H1 (cell line): ENCODE results near the gene PLCH2. TPM values are rescaled to one million over a fixed set of nuclear protein-coding genes. Genes with fewer than 3 reads are reported as not detected.

Source experiments
- CTCF ChIA-PET: fragments of 300-600 bp; sonication (Branson Sonifier 250); formaldehyde crosslinking; loops from one replicate; lab custom pipeline; 2021; ENCODE audit not compliant: partially characterized antibody; lab: Charles Lee
- POLR2A ChIA-PET: fragments of 300-600 bp; sonication (Branson Sonifier 250); formaldehyde crosslinking; loops from one replicate; lab custom pipeline; 2021; ENCODE audit warnings: inconsistent platforms; ENCODE audit not compliant: partially characterized antibody; lab: Charles Lee
- DNase-seq, 2 experiments: peaks; one replicate each; pipeline versions ENCODE4 v3.0.0 to v3.0.0-alpha.2; 2010 to 2022; ENCODE audit warnings: low spot score in 2 of 2, low read depth in 1 of 2, mixed read lengths in 1 of 2
- FAIRE-seq: peaks from 2 replicates; lab custom pipeline; 2011; peaks lifted over from hg19 to GRCh38; lab: Jason Lieb, UNC
- H2AFZ ChIP-seq: 2 replicates; pipeline ENCODE4 v1.8.1; 2012; ENCODE audit warnings: low read length, inconsistent platforms
- H2AK5ac ChIP-seq: 2 replicates; pipeline ENCODE4 v1.6.1; 2013; ENCODE audit warnings: low read depth, low read length
- H2BK120ac ChIP-seq: replicated peaks from 2 replicates; pipeline ENCODE3; 2013; ENCODE audit warnings: low read depth, low read length, inconsistent platforms
- H2BK12ac ChIP-seq: 2 replicates; pipeline ENCODE4 v1.6.1; 2013; ENCODE audit warnings: low read depth, low read length
- H2BK15ac ChIP-seq: 2 replicates; pipeline ENCODE4 v1.6.1; 2013; ENCODE audit warnings: low read length
- H2BK20ac ChIP-seq: 2 replicates; pipeline ENCODE4 v1.6.1; 2013; ENCODE audit warnings: low read length
- H2BK5ac ChIP-seq: 2 replicates; pipeline ENCODE4 v1.6.1; 2013; ENCODE audit warnings: low read depth, low read length
- H3K14ac ChIP-seq: 2 replicates; pipeline ENCODE4 v1.6.1; 2013; ENCODE audit warnings: inconsistent platforms; ENCODE audit not compliant: insufficient read length
- H3K18ac ChIP-seq: 2 replicates; pipeline ENCODE4 v1.6.1; 2013; ENCODE audit warnings: low read length; ENCODE audit errors: extremely low read depth
- H3K23ac ChIP-seq: 2 replicates; pipeline ENCODE4 v1.6.1; 2013; ENCODE audit warnings: inconsistent platforms; ENCODE audit not compliant: insufficient read length
- H3K23me2 ChIP-seq: 2 replicates; pipeline ENCODE4 v1.6.1; 2013; ENCODE audit warnings: low read depth, low read length
- H3K27ac ChIP-seq: 2 replicates; pipeline ENCODE4 v1.6.1; 2011; ENCODE audit warnings: low read depth, low read length, inconsistent platforms
- H3K27me3 ChIP-seq, 4 experiments: replicated peaks in 1 of 4; 1 replicate in 1 of 4; 2 replicates in 3 of 4; pipeline versions ENCODE4 v1.6.1 to v1.8.1; 2011 to 2013; ENCODE audit warnings: low read length in 3 of 4, mild to moderate bottlenecking in 3 of 4, inconsistent platforms in 2 of 4, mixed read lengths in 2 of 4, moderate library complexity in 1 of 4; ENCODE audit not compliant: control insufficient read depth in 3 of 4, insufficient read depth in 3 of 4; ENCODE audit errors: extremely low read depth in 1 of 4
- H3K36me3 ChIP-seq, 4 experiments: 2 replicates each; pipeline versions ENCODE4 v1.6.1 to v1.8.1; 2011 to 2013; ENCODE audit warnings: mild to moderate bottlenecking in 4 of 4, low read length in 3 of 4, moderate library complexity in 2 of 4, control low read depth in 1 of 4, inconsistent platforms in 1 of 4; ENCODE audit not compliant: insufficient read depth in 4 of 4, control insufficient read depth in 2 of 4
- H3K4ac ChIP-seq: replicated peaks from 2 replicates; pipeline ENCODE3; 2013; ENCODE audit warnings: low read length, low read depth, mixed read lengths, inconsistent platforms; ENCODE audit not compliant: insufficient read length
- H3K4me1 ChIP-seq, 4 experiments: replicated peaks in 1 of 4; 1 replicate in 1 of 4; 2 replicates in 3 of 4; pipeline versions ENCODE4 v1.6.1 to v1.8.1; 2011 to 2013; ENCODE audit warnings: low read length in 3 of 4, inconsistent platforms in 2 of 4, mixed read lengths in 1 of 4; ENCODE audit not compliant: insufficient read depth in 4 of 4, control insufficient read depth in 3 of 4
- H3K4me2 ChIP-seq, 2 experiments: 2 replicates each; pipeline versions ENCODE4 v1.6.1 to v1.8.1; 2011 to 2013; ENCODE audit warnings: low read depth in 2 of 2, low read length in 2 of 2, control low read depth in 1 of 2, inconsistent platforms in 1 of 2, mild to moderate bottlenecking in 1 of 2; ENCODE audit not compliant: insufficient read depth in 1 of 2
- H3K4me3 ChIP-seq, 4 experiments: fragments of 200-600, 300-600 bp in 1 of 4; sonication (generic), shearing (Covaris generic), sonication (Bioruptor Twin) in 1 of 4; 2 replicates each; pipeline versions ENCODE4 v1.5.1 to v1.8.1; 2011 to 2016; ENCODE audit warnings: low read length in 4 of 4, low read depth in 3 of 4, control low read depth in 2 of 4, inconsistent platforms in 2 of 4, mild to moderate bottlenecking in 2 of 4, mixed read lengths in 1 of 4, moderate library complexity in 1 of 4; ENCODE audit not compliant: insufficient read depth in 2 of 4; ENCODE audit errors: extremely low read depth in 1 of 4
- H3K56ac ChIP-seq: replicated peaks from 2 replicates; pipeline ENCODE3; 2013; ENCODE audit warnings: low read depth, mild to moderate bottlenecking, mixed read lengths, low read length, inconsistent platforms; ENCODE audit not compliant: insufficient read length
- H3K79me1 ChIP-seq: 2 replicates; pipeline ENCODE4 v1.6.1; 2013; ENCODE audit warnings: low read depth, low read length, control low read depth
- H3K79me2 ChIP-seq, 2 experiments: 2 replicates each; pipeline versions ENCODE4 v1.6.1 to v1.8.1; 2012 to 2013; ENCODE audit warnings: low read length in 2 of 2, mild to moderate bottlenecking in 2 of 2, inconsistent platforms in 1 of 2; ENCODE audit not compliant: insufficient read depth in 2 of 2, control insufficient read depth in 1 of 2
- H3K9ac ChIP-seq, 4 experiments: replicated peaks in 1 of 4; 1 replicate in 1 of 4; 2 replicates in 3 of 4; pipeline versions ENCODE4 v1.6.1 to v1.8.1; 2011 to 2013; ENCODE audit warnings: low read depth in 3 of 4, low read length in 3 of 4, control low read depth in 2 of 4, mild to moderate bottlenecking in 2 of 4, moderate library complexity in 2 of 4, inconsistent platforms in 1 of 4; ENCODE audit errors: extremely low read depth in 1 of 4
- H3K9me3 ChIP-seq, 2 experiments: 2 replicates each; pipeline versions ENCODE4 v1.6.1 to v1.8.1; 2012 to 2013; ENCODE audit warnings: mild to moderate bottlenecking in 2 of 2, moderate library complexity in 2 of 2, control low read depth in 1 of 2, inconsistent platforms in 1 of 2, low read depth in 1 of 2, low read length in 1 of 2, mixed read lengths in 1 of 2; ENCODE audit not compliant: insufficient read depth in 2 of 2
- H4K20me1 ChIP-seq, 2 experiments: replicated peaks in 1 of 2; 2 replicates each; pipeline versions ENCODE3 to v1.8.1; 2011 to 2013; ENCODE audit warnings: inconsistent platforms in 2 of 2, low read length in 2 of 2, mild to moderate bottlenecking in 1 of 2; ENCODE audit not compliant: insufficient read depth in 2 of 2, control insufficient read depth in 1 of 2
- H4K5ac ChIP-seq: 2 replicates; pipeline ENCODE4 v1.6.1; 2013; ENCODE audit warnings: low read length, low read depth, mixed read lengths, inconsistent platforms; ENCODE audit not compliant: insufficient read length
- H4K8ac ChIP-seq: 2 replicates; pipeline ENCODE4 v1.8.0; 2013; ENCODE audit warnings: mild to moderate bottlenecking, moderate library complexity, low read length, inconsistent platforms; ENCODE audit not compliant: insufficient read depth; ENCODE audit errors: extremely low read depth
- H4K91ac ChIP-seq: replicated peaks from 2 replicates; pipeline ENCODE3; 2013; ENCODE audit warnings: low read length, mixed read lengths, inconsistent platforms; ENCODE audit not compliant: insufficient read length
- BCL11A ChIP-seq, 2 experiments: IDR thresholded peaks; one replicate each; pipeline ENCODE4 v1.6.1; 2011; ENCODE audit warnings: low read depth in 2 of 2, low read length in 2 of 2, mild to moderate bottlenecking in 2 of 2
- CTBP2 ChIP-seq: IDR thresholded peaks from 2 replicates; pipeline ENCODE4 v1.7.0; 2011; ENCODE audit warnings: borderline replicate concordance, mild to moderate bottlenecking, moderate library complexity, mixed read lengths, low read length; ENCODE audit not compliant: insufficient read depth, insufficient read length
- EZH2 ChIP-seq: fragments of 200-600 bp; sonication (generic); IDR thresholded peaks from 2 replicates; pipeline ENCODE4 v1.7.1; 2012; ENCODE audit warnings: low read depth, mild to moderate bottlenecking, moderate library complexity, low read length, inconsistent platforms; ENCODE audit not compliant: severe bottlenecking
- POLR2AphosphoS5 ChIP-seq: IDR thresholded peaks from 2 replicates; pipeline ENCODE4 v1.6.1; 2011; ENCODE audit warnings: low read depth, low read length
- SAP30 ChIP-seq: fragments of 300-600 bp; sonication (generic); IDR thresholded peaks from 2 replicates; pipeline ENCODE4 v1.7.1; 2012; ENCODE audit warnings: low read length, moderate library complexity, mild to moderate bottlenecking, inconsistent platforms; ENCODE audit not compliant: insufficient read depth, insufficient replicate concordance
- SIN3A ChIP-seq, 2 experiments: IDR thresholded peaks in 1 of 2; conservative IDR thresholded peaks in 1 of 2; 2 replicates each; pipeline ENCODE4 v1.6.1; 2011 to 2012; ENCODE audit warnings: low read length in 2 of 2, improper control_type of control experiment in 1 of 2, low read depth in 1 of 2, mild to moderate bottlenecking in 1 of 2
- WGBS, 2 experiments: shearing (Covaris generic) in 1 of 2; methylation state at CpG; one replicate each; pipeline versions ENCODE4 v1.1.6 to v1.1.7; 2013 to 2015; ENCODE audit warnings: low lambda C conversion rate in 2 of 2, mixed read lengths in 2 of 2, inconsistent platforms in 1 of 2, low coverage in 1 of 2, missing lambda C conversion rate in 1 of 2; ENCODE audit not compliant: insufficient replicate concordance in 2 of 2, insufficient coverage in 1 of 2, insufficient read length in 1 of 2; ENCODE audit errors: extremely low coverage in 1 of 2, missing lambda C conversion rate in 1 of 2; 5-methylcytosine and 5-hydroxymethylcytosine counted together
- polyA plus RNA-seq, 7 experiments: library from polyadenylated mRNA; depleted of rRNA in 3 of 7; stranded (reverse) in 5 of 7; unstranded in 2 of 7; fragments of >200 nt in 5 of 7; fragments of 200-250 nt in 2 of 7; gene quantifications; 1 replicate in 5 of 7; 2 replicates in 1 of 7; 4 replicates in 1 of 7; pipeline versions ENCODE4 v1.2.1 to v1.2.3, GENCODE V29; 2011 to 2013; ENCODE audit warnings: missing spikeins in 2 of 7, mixed read lengths in 2 of 7
- total RNA-seq: library from RNA; stranded (reverse); fragmentation: NEBNext Ultra II Directional; extraction: Animal tissue kit (Norgen Biotek cat#: 25700); gene quantifications from 2 replicates; pipeline ENCODE4 v1.2.1, GENCODE V29; 2021
- TF ChIP-seq, protein P1 (sequence below): IDR thresholded peaks from 2 replicates; pipeline ENCODE4 v1.6.1; 2012; ENCODE audit warnings: inconsistent platforms
- TF ChIP-seq, protein P2 (sequence below): IDR thresholded peaks from 2 replicates; pipeline ENCODE4 v1.6.1; 2011; ENCODE audit warnings: low read length, improper control_type of control experiment

PLCH2 gene
- total and polyA plus RNA-seq, 2 of the 8 experiments (the other 6 are each of a cell fraction or from before 2014, with no cell fraction given), result 0.14 to 0.19 TPM

DNA sequence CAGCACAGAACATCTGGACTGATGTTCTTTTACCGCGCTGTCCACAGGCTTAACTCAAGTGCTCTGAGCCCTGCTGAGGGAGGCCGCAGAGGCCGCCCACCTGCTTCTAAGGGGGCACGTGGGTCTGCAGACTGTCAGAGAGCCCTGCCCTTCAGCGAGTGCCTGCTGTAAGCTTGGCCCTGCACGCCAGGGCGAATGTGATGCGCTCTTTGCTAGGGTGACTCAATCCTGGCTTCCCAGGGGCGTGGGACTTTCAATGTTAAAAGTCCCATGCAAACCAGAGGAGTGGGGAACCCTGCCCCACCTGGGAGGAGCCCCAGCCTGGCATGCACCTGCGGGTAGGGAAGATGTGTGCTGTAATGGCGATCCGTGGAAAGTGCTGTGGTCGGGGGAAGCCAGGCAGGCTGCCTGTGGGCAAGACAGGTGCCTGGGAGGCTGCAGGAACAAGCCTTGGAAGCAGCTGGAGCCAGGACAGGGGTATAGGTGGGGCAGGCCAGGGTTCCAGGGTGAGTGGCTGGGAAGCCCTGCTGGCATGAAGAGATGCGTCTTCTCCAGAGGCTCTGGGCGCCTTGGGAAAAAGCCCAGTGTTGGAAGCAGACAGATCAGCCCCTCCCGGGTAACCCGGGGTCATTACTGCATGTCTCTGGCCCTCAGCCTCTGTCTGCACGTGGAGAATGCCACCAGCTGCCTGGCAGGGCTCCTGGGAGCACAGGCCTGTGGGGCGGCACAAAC lies 50.9 kb downstream of the PLCH2 start:
- Histone ChIP-seq H2BK12ac (peak overlapping the region; percentile 39; the same call in 1 of the 2 replicates), H4K5ac (no peak overlapping the region), H3K9ac (no peak overlapping the region; a peak in 2 of 7 replicates), H3K4me3 (peak overlapping the region; percentile 25 to 91 (median 42); a peak in 7 of 8 replicates), H3K27me3 (peaks cover 30 to 53% (median 50%) of the 10 kb centered on the region in 4 experiments), H4K20me1 (peaks cover 31 to 46% of the 10 kb centered on the region in 2 experiments), H3K23ac (no peak overlapping the region), H3K4me1 (peaks cover 0 to 40% (median 21%) of the 10 kb centered on the region in 4 experiments; a peak in 6 of 7 replicates), H3K9me3 (no peaks in the 10 kb centered on the region), H3K79me2 (peaks cover 14 to 40% of the 10 kb centered on the region in 2 experiments), H2AFZ (no peak overlapping the region), H4K91ac (no peak overlapping the region), H3K23me2 (peaks cover 7% of the 10 kb centered on the region; the same call in 1 of the 2 replicates), H3K4ac (no peak overlapping the region), H2BK5ac (no peak overlapping the region), H3K14ac (no peak overlapping the region), H2AK5ac (0 out of 2 replicates have a peak overlapping the region, but pooled peaks have one; percentile 24), H2BK120ac (no peak overlapping the region), H3K79me1 (peaks cover 26% of the 10 kb centered on the region), H3K56ac (no peak overlapping the region), H3K18ac (0 out of 2 replicates have a peak overlapping the region, but pooled peaks have one; percentile 62), H3K4me2 (peak overlapping the region; percentile 73 to 78), H2BK15ac (no peak overlapping the region), H4K8ac (no peak overlapping the region), H3K36me3 (no peaks in the 10 kb centered on the region), H2BK20ac (no peak overlapping the region), H3K27ac (no peak overlapping the region)
- 30% methylated on average over 17 of the region's 20 CpGs; no CpG with 5 or more reads in 1 of the 2 experiments for WGBS, 2 experiments
- ChIA-PET POLR2A (interaction anchor here (0.6 to 3.2 kb wide), 11 partner anchors 8 to 542 kb away, joined by 3 to 13 read pairs (median 4); partner anchors contain the start of gene PRDM16), CTCF (interaction anchor here (0.7 to 4.9 kb wide), 5 partner anchors 11 to 112 kb away, joined by 3 to 27 read pairs (median 3); no protein-coding TSS in a partner anchor)
- FAIRE-seq (no peak), DNase-seq (no peak)
- TF ChIP-seq CTBP2, result no peak
- no peak for TF ChIP-seq BCL11A (IDR thresholded peaks at IDR 0.05; ENCODE audit: low read depth in 2 of 2, low read length in 2 of 2)
- TF ChIP-seq EZH2, result peak; percentile 23
- TF ChIP-seq, protein P1, sequence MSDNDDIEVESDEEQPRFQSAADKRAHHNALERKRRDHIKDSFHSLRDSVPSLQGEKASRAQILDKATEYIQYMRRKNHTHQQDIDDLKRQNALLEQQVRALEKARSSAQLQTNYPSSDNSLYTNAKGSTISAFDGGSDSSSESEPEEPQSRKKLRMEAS, result peak; percentile 71
- TF ChIP-seq SIN3A (conservative IDR thresholded peaks at IDR 0.05 in 1 of 2, IDR thresholded peaks at IDR 0.05 in 1 of 2; ENCODE audit: low read depth in 1 of 2, low read length in 2 of 2), result peak; percentile 64 to 74; a peak in 3 of 4 replicates
- TF ChIP-seq, protein P2, sequence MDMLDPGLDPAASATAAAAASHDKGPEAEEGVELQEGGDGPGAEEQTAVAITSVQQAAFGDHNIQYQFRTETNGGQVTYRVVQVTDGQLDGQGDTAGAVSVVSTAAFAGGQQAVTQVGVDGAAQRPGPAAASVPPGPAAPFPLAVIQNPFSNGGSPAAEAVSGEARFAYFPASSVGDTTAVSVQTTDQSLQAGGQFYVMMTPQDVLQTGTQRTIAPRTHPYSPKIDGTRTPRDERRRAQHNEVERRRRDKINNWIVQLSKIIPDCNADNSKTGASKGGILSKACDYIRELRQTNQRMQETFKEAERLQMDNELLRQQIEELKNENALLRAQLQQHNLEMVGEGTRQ, result peak; percentile 51; the same call in 1 of the 2 replicates
- no peak for TF ChIP-seq POLR2AphosphoS5
- TF ChIP-seq SAP30, result peak; percentile 52
